OCI-LY1 (cell line): Measurements from ENCODE around the gene IQGAP3.

Experiments
- H2AFZ ChIP-seq: fragments of 200-600 bp; sonication (generic), shearing (Covaris generic); 2 replicates; pipeline ENCODE4 v1.6.0; 2014; ENCODE audit warnings: antibody characterized with exemption, mild to moderate bottlenecking, low read length
- H3F3A ChIP-seq: fragments of 200-600 bp; sonication (generic), shearing (Covaris generic); 2 replicates; pipeline ENCODE4 v1.6.0; 2014; ENCODE audit warnings: mild to moderate bottlenecking, antibody characterized with exemption, low read length, moderate library complexity; ENCODE audit not compliant: insufficient read depth
- H3K27ac ChIP-seq: fragments of 200-600 bp; sonication (generic); 2 replicates; pipeline ENCODE4 v1.5.1; 2014; ENCODE audit warnings: low read length, mixed run types, mild to moderate bottlenecking, low read depth; ENCODE audit not compliant: poor library complexity, severe bottlenecking
- H3K27me3 ChIP-seq: fragments of 200-600 bp; sonication (generic); 2 replicates; pipeline ENCODE4 v1.6.0; 2014; ENCODE audit warnings: antibody characterized with exemption, mild to moderate bottlenecking, low read length, moderate library complexity; ENCODE audit not compliant: insufficient read depth
- H3K36me3 ChIP-seq: fragments of 200-600 bp; sonication (generic); 2 replicates; pipeline ENCODE4 v1.6.1; 2014; ENCODE audit warnings: mild to moderate bottlenecking, antibody characterized with exemption, low read length, moderate library complexity, mixed read lengths; ENCODE audit not compliant: insufficient read depth
- H3K4me1 ChIP-seq: fragments of 200-600 bp; sonication (generic); 2 replicates; pipeline ENCODE4 v1.5.1; 2014; ENCODE audit warnings: mild to moderate bottlenecking, low read length, moderate library complexity; ENCODE audit not compliant: insufficient read depth, severe bottlenecking
- H3K4me2 ChIP-seq: fragments of 200-600 bp; sonication (generic), shearing (Covaris generic); 2 replicates; pipeline ENCODE4 v1.6.1; 2014; ENCODE audit warnings: low read length
- H3K4me3 ChIP-seq: fragments of 200-600 bp; sonication (generic); 2 replicates; pipeline ENCODE4 v1.5.1; 2014; ENCODE audit warnings: low read length, low read depth, mild to moderate bottlenecking, mixed read lengths; ENCODE audit not compliant: poor library complexity, severe bottlenecking
- H3K79me2 ChIP-seq: fragments of 200-600 bp; shearing (Covaris generic); 2 replicates; pipeline ENCODE4 v1.6.1; 2016; ENCODE audit warnings: mixed run types, low read length, mixed read lengths; ENCODE audit not compliant: insufficient read depth
- H3K9ac ChIP-seq: fragments of 200-600 bp; sonication (generic), shearing (Covaris generic); 2 replicates; pipeline ENCODE4 v1.6.1; 2014; ENCODE audit warnings: mild to moderate bottlenecking, low read length, mixed read lengths
- H3K9me2 ChIP-seq: fragments of 200-600 bp; sonication (generic), shearing (Covaris generic); 2 replicates; pipeline ENCODE4 v1.6.1; 2014; ENCODE audit warnings: low read depth, mild to moderate bottlenecking, low read length, mixed read lengths
- H3K9me3 ChIP-seq: fragments of 200-600 bp; shearing (Covaris generic); 2 replicates; pipeline ENCODE4 v1.6.1; 2014; ENCODE audit warnings: low read length, mixed read lengths
- H4K20me1 ChIP-seq: fragments of 200-600 bp; sonication (generic), shearing (Covaris generic); 2 replicates; pipeline ENCODE4 v1.6.0; 2016; ENCODE audit warnings: mild to moderate bottlenecking, low read length; ENCODE audit not compliant: insufficient read depth
- EZH2 ChIP-seq: fragments of 200-600 bp; sonication (generic), shearing (Covaris generic); IDR thresholded peaks from 2 replicates; pipeline ENCODE4 v1.8.0; 2017; ENCODE audit warnings: borderline replicate concordance, mixed run types, mild to moderate bottlenecking, antibody characterized with exemption, low read length, moderate library complexity, mixed read lengths
- TF ChIP-seq, protein P1 (sequence below): fragments of 200-600 bp; sonication (generic), shearing (Covaris generic); IDR thresholded peaks from 2 replicates; pipeline ENCODE4 v1.5.1; 2017; ENCODE audit warnings: mild to moderate bottlenecking, antibody characterized with exemption, low read length, moderate library complexity, mixed read lengths

The IQGAP3 gene

DNA sequence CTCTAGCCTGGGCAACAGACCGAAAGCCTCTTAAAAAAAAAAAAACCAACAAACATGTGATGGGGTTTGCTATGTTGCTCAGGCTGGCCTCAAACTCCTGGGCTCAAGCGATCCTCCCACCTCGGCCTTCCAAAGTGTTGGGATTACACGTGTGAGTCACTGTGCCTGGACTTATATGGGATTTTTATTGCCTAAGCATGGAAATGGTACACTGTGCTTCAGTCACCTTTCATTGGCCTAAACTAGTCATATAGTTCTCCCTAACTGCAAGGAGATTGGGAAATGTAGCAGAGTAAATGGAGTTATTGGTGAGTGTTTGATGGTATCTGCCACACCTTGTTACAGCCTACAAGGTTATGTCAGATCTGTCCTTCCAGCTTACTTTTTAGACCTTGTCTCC, 54.6 kb downstream of the IQGAP3 start:
- no peaks in the 10 kb centered on the region for H3K79me2 ChIP-seq
- H3K9me2 ChIP-seq = no peaks in the 10 kb centered on the region
- H2AFZ ChIP-seq = no peak overlapping the region

DNA sequence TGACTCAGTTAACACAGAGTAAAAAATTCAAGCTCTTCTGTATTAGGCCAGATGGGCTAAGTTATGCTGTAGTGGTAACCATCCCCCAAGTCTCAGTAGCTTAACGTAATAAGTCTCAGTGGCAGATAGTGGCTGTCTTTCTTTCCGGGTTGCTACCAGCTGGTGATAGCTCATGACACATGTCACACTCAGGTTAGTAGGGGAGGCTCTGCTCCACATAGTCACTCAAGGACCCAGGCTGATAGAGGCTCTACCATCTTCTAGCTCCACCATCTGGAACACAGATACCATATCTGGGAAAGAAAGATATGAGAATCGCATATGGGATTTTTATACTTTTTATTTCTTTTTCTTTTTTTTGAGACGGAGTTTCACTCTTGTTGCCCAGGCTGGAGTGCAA, 55.5 kb downstream of the IQGAP3 start:
- no peak overlapping the region for H3K4me2 ChIP-seq

More for the DNA sequence above, 54.6 kb downstream of the IQGAP3 start:
- H3K4me2 ChIP-seq = no peak overlapping the region
- H3K27ac ChIP-seq = no peak overlapping the region
- H3K4me3 ChIP-seq = no peak overlapping the region
- H3K4me1 ChIP-seq = no peaks in the 10 kb centered on the region
- H3K9ac ChIP-seq = no peak overlapping the region
- H3K9me3 ChIP-seq = no peaks in the 10 kb centered on the region
- TF ChIP-seq EZH2 = no peak
- TF ChIP-seq, protein P1, sequence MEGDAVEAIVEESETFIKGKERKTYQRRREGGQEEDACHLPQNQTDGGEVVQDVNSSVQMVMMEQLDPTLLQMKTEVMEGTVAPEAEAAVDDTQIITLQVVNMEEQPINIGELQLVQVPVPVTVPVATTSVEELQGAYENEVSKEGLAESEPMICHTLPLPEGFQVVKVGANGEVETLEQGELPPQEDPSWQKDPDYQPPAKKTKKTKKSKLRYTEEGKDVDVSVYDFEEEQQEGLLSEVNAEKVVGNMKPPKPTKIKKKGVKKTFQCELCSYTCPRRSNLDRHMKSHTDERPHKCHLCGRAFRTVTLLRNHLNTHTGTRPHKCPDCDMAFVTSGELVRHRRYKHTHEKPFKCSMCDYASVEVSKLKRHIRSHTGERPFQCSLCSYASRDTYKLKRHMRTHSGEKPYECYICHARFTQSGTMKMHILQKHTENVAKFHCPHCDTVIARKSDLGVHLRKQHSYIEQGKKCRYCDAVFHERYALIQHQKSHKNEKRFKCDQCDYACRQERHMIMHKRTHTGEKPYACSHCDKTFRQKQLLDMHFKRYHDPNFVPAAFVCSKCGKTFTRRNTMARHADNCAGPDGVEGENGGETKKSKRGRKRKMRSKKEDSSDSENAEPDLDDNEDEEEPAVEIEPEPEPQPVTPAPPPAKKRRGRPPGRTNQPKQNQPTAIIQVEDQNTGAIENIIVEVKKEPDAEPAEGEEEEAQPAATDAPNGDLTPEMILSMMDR = no peak
- H4K20me1 ChIP-seq = no peaks in the 10 kb centered on the region
- H3K36me3 ChIP-seq = no peaks in the 10 kb centered on the region
- no peaks in the 10 kb centered on the region for H3K27me3 ChIP-seq
- H3F3A ChIP-seq = no peaks in the 10 kb centered on the region

DNA sequence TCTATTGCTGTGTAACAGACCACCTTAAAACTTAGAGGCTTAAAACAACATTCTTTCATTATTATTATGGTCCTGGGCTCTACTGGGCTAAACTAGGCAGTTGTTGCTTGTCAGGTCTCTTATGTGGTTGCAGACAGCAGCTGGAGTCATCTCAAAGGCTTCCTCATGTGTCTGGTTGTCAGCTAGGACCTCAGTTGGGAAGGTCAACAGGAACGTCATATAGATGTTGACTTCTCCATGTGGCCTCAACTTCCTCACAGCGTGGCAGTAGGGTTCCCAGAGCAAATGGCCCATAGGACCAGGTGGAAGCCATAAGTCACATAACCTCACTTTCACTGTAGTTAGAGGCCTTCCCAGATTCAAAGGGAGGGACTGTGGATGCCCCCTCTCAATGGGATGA, 56.4 kb downstream of the IQGAP3 start:
- no peaks in the 10 kb centered on the region for H3K9me3 ChIP-seq
- H3K27me3 ChIP-seq = no peaks in the 10 kb centered on the region
- H3K4me2 ChIP-seq = no peak overlapping the region
- H3K36me3 ChIP-seq = no peaks in the 10 kb centered on the region
- no peak overlapping the region for H2AFZ ChIP-seq
- no peaks in the 10 kb centered on the region for H3K79me2 ChIP-seq
- no peaks in the 10 kb centered on the region for H3K9me2 ChIP-seq
- no peak overlapping the region for H3K27ac ChIP-seq
- no peak overlapping the region for H3K9ac ChIP-seq
- H3K4me1 ChIP-seq = no peaks in the 10 kb centered on the region
- H3F3A ChIP-seq = no peaks in the 10 kb centered on the region
- no peak overlapping the region for H3K4me3 ChIP-seq
- TF ChIP-seq, protein P1 = no peak
- no peak for TF ChIP-seq EZH2
- H4K20me1 ChIP-seq = no peaks in the 10 kb centered on the region

More for the DNA sequence above, 55.5 kb downstream of the IQGAP3 start:
- Histone ChIP-seq H3K9me2 (no peaks in the 10 kb centered on the region), H3K4me1 (no peaks in the 10 kb centered on the region), H3K9me3 (no peaks in the 10 kb centered on the region), H3K27ac (no peak overlapping the region), H3K9ac (no peak overlapping the region), H3K27me3 (no peaks in the 10 kb centered on the region), H3K4me3 (no peak overlapping the region), H3K36me3 (no peaks in the 10 kb centered on the region), H3F3A (no peaks in the 10 kb centered on the region), H4K20me1 (no peaks in the 10 kb centered on the region), H3K79me2 (no peaks in the 10 kb centered on the region), H2AFZ (no peak overlapping the region)
- TF ChIP-seq EZH2 = no peak
- TF ChIP-seq, protein P1 = no peak
